GM19467 (cell line): ENCODE results near the gene CEP131.
"Not testable (repeated sequence)": the region's sequence is repeated elsewhere in the genome, so short reads cannot be mapped to it uniquely, and the experiment has no call there.

Experiments used
- ATAC-seq: cut with Tn5 transposase; IDR thresholded peaks from one replicate; pipeline ENCODE4 v1.9.1; 2021; ENCODE audit warnings: mild to moderate bottlenecking, moderate library complexity; ENCODE audit not compliant: unreplicated experiment

The CEP131 gene

GRCh38 chr17:81228834-81229665 lies 6.3 kb upstream of the CEP131 start:
- ATAC-seq, result no peak

- no peak for ATAC-seq
Measured at GRCh38 chr17:81228420-81228819, 5.7 kb upstream of the CEP131 start.

GRCh38 chr17:81227630-81228029 lies 4.9 kb upstream of the CEP131 start:
- not testable (repeated sequence) for ATAC-seq

GRCh38 chr17:81223762-81224130 lies 981 bp upstream of the CEP131 start:
- ATAC-seq, result no peak

- ATAC-seq, result peak; percentile 3
Measured at GRCh38 chr17:81222620-81222905, 202 bp downstream of the CEP131 start.

- no peak for ATAC-seq
Measured at GRCh38 chr17:81221842-81222619, 734 bp downstream of the CEP131 start.

GRCh38 chr17:81221371-81221841 lies 1.4 kb downstream of the CEP131 start:
- no peak for ATAC-seq

GRCh38 chr17:81219476-81220180 lies 3.1 kb downstream of the CEP131 start:
- no peak for ATAC-seq

GRCh38 chr17:81218991-81219390 lies 3.8 kb downstream of the CEP131 start:
- ATAC-seq, result no peak

GRCh38 chr17:81218459-81218858 lies 4.3 kb downstream of the CEP131 start:
- no peak for ATAC-seq

- ATAC-seq, result no peak
Measured at GRCh38 chr17:81217491-81217890, 5.3 kb downstream of the CEP131 start.

- no peak for ATAC-seq
Measured at GRCh38 chr17:81213978-81214377, 8.8 kb downstream of the CEP131 start.

- no peak for ATAC-seq
Measured at GRCh38 chr17:81212365-81212764, 10.4 kb downstream of the CEP131 start.

GRCh38 chr17:81210868-81211267 lies 11.9 kb downstream of the CEP131 start:
- no peak for ATAC-seq

GRCh38 chr17:81210466-81210865 lies 12.3 kb downstream of the CEP131 start:
- ATAC-seq, result no peak

- ATAC-seq, result no peak
Measured at GRCh38 chr17:81209141-81209540, 13.6 kb downstream of the CEP131 start.

- no peak for ATAC-seq
Measured at GRCh38 chr17:81208651-81209050, 14.1 kb downstream of the CEP131 start.

- ATAC-seq, result no peak
Measured at GRCh38 chr17:81207610-81208581, 14.9 kb downstream of the CEP131 start.

GRCh38 chr17:81206657-81207056 lies 16.1 kb downstream of the CEP131 start:
- no peak for ATAC-seq

- ATAC-seq, result no peak
Measured at GRCh38 chr17:81206166-81206565, 16.6 kb downstream of the CEP131 start.
